H1 (cell line): ENCODE data around the gene FBXO11. TPM values are rescaled to one million over a fixed set of nuclear protein-coding genes. Genes with fewer than 3 reads are reported as not detected.

Experiments used
- CTCF ChIA-PET: fragments of 300-600 bp; sonication (Branson Sonifier 250); formaldehyde crosslinking; loops from one replicate; lab custom pipeline; 2021; ENCODE audit not compliant: partially characterized antibody; lab: Charles Lee
- POLR2A ChIA-PET: fragments of 300-600 bp; sonication (Branson Sonifier 250); formaldehyde crosslinking; loops from one replicate; lab custom pipeline; 2021; ENCODE audit warnings: inconsistent platforms; ENCODE audit not compliant: partially characterized antibody; lab: Charles Lee
- DNase-seq, 2 experiments: peaks; one replicate each; pipeline versions ENCODE4 v3.0.0 to v3.0.0-alpha.2; 2010 to 2022; ENCODE audit warnings: low spot score in 2 of 2, low read depth in 1 of 2, mixed read lengths in 1 of 2
- FAIRE-seq: peaks from 2 replicates; lab custom pipeline; 2011; peaks lifted over from hg19 to GRCh38; lab: Jason Lieb, UNC
- H2AFZ ChIP-seq: 2 replicates; pipeline ENCODE4 v1.8.1; 2012; ENCODE audit warnings: low read length, inconsistent platforms
- H2AK5ac ChIP-seq: 2 replicates; pipeline ENCODE4 v1.6.1; 2013; ENCODE audit warnings: low read depth, low read length
- H2BK120ac ChIP-seq: replicated peaks from 2 replicates; pipeline ENCODE3; 2013; ENCODE audit warnings: low read depth, low read length, inconsistent platforms
- H2BK12ac ChIP-seq: 2 replicates; pipeline ENCODE4 v1.6.1; 2013; ENCODE audit warnings: low read depth, low read length
- H2BK15ac ChIP-seq: 2 replicates; pipeline ENCODE4 v1.6.1; 2013; ENCODE audit warnings: low read length
- H2BK20ac ChIP-seq: 2 replicates; pipeline ENCODE4 v1.6.1; 2013; ENCODE audit warnings: low read length
- H2BK5ac ChIP-seq: 2 replicates; pipeline ENCODE4 v1.6.1; 2013; ENCODE audit warnings: low read depth, low read length
- H3K14ac ChIP-seq: 2 replicates; pipeline ENCODE4 v1.6.1; 2013; ENCODE audit warnings: inconsistent platforms; ENCODE audit not compliant: insufficient read length
- H3K18ac ChIP-seq: 2 replicates; pipeline ENCODE4 v1.6.1; 2013; ENCODE audit warnings: low read length; ENCODE audit errors: extremely low read depth
- H3K23ac ChIP-seq: 2 replicates; pipeline ENCODE4 v1.6.1; 2013; ENCODE audit warnings: inconsistent platforms; ENCODE audit not compliant: insufficient read length
- H3K23me2 ChIP-seq: 2 replicates; pipeline ENCODE4 v1.6.1; 2013; ENCODE audit warnings: low read depth, low read length
- H3K27ac ChIP-seq: 2 replicates; pipeline ENCODE4 v1.6.1; 2011; ENCODE audit warnings: low read depth, low read length, inconsistent platforms
- H3K27me3 ChIP-seq, 4 experiments: replicated peaks in 1 of 4; 1 replicate in 1 of 4; 2 replicates in 3 of 4; pipeline versions ENCODE4 v1.6.1 to v1.8.1; 2011 to 2013; ENCODE audit warnings: low read length in 3 of 4, mild to moderate bottlenecking in 3 of 4, inconsistent platforms in 2 of 4, mixed read lengths in 2 of 4, moderate library complexity in 1 of 4; ENCODE audit not compliant: control insufficient read depth in 3 of 4, insufficient read depth in 3 of 4; ENCODE audit errors: extremely low read depth in 1 of 4
- H3K36me3 ChIP-seq, 4 experiments: 2 replicates each; pipeline versions ENCODE4 v1.6.1 to v1.8.1; 2011 to 2013; ENCODE audit warnings: mild to moderate bottlenecking in 4 of 4, low read length in 3 of 4, moderate library complexity in 2 of 4, control low read depth in 1 of 4, inconsistent platforms in 1 of 4; ENCODE audit not compliant: insufficient read depth in 4 of 4, control insufficient read depth in 2 of 4
- H3K4ac ChIP-seq: replicated peaks from 2 replicates; pipeline ENCODE3; 2013; ENCODE audit warnings: low read length, low read depth, mixed read lengths, inconsistent platforms; ENCODE audit not compliant: insufficient read length
- H3K4me1 ChIP-seq, 4 experiments: replicated peaks in 1 of 4; 1 replicate in 1 of 4; 2 replicates in 3 of 4; pipeline versions ENCODE4 v1.6.1 to v1.8.1; 2011 to 2013; ENCODE audit warnings: low read length in 3 of 4, inconsistent platforms in 2 of 4, mixed read lengths in 1 of 4; ENCODE audit not compliant: insufficient read depth in 4 of 4, control insufficient read depth in 3 of 4
- H3K4me2 ChIP-seq, 2 experiments: 2 replicates each; pipeline versions ENCODE4 v1.6.1 to v1.8.1; 2011 to 2013; ENCODE audit warnings: low read depth in 2 of 2, low read length in 2 of 2, control low read depth in 1 of 2, inconsistent platforms in 1 of 2, mild to moderate bottlenecking in 1 of 2; ENCODE audit not compliant: insufficient read depth in 1 of 2
- H3K4me3 ChIP-seq, 4 experiments: fragments of 200-600, 300-600 bp in 1 of 4; sonication (generic), shearing (Covaris generic), sonication (Bioruptor Twin) in 1 of 4; 2 replicates each; pipeline versions ENCODE4 v1.5.1 to v1.8.1; 2011 to 2016; ENCODE audit warnings: low read length in 4 of 4, low read depth in 3 of 4, control low read depth in 2 of 4, inconsistent platforms in 2 of 4, mild to moderate bottlenecking in 2 of 4, mixed read lengths in 1 of 4, moderate library complexity in 1 of 4; ENCODE audit not compliant: insufficient read depth in 2 of 4; ENCODE audit errors: extremely low read depth in 1 of 4
- H3K56ac ChIP-seq: replicated peaks from 2 replicates; pipeline ENCODE3; 2013; ENCODE audit warnings: low read depth, mild to moderate bottlenecking, mixed read lengths, low read length, inconsistent platforms; ENCODE audit not compliant: insufficient read length
- H3K79me1 ChIP-seq: 2 replicates; pipeline ENCODE4 v1.6.1; 2013; ENCODE audit warnings: low read depth, low read length, control low read depth
- H3K79me2 ChIP-seq, 2 experiments: 2 replicates each; pipeline versions ENCODE4 v1.6.1 to v1.8.1; 2012 to 2013; ENCODE audit warnings: low read length in 2 of 2, mild to moderate bottlenecking in 2 of 2, inconsistent platforms in 1 of 2; ENCODE audit not compliant: insufficient read depth in 2 of 2, control insufficient read depth in 1 of 2
- H3K9ac ChIP-seq, 4 experiments: replicated peaks in 1 of 4; 1 replicate in 1 of 4; 2 replicates in 3 of 4; pipeline versions ENCODE4 v1.6.1 to v1.8.1; 2011 to 2013; ENCODE audit warnings: low read depth in 3 of 4, low read length in 3 of 4, control low read depth in 2 of 4, mild to moderate bottlenecking in 2 of 4, moderate library complexity in 2 of 4, inconsistent platforms in 1 of 4; ENCODE audit errors: extremely low read depth in 1 of 4
- H3K9me3 ChIP-seq, 2 experiments: 2 replicates each; pipeline versions ENCODE4 v1.6.1 to v1.8.1; 2012 to 2013; ENCODE audit warnings: mild to moderate bottlenecking in 2 of 2, moderate library complexity in 2 of 2, control low read depth in 1 of 2, inconsistent platforms in 1 of 2, low read depth in 1 of 2, low read length in 1 of 2, mixed read lengths in 1 of 2; ENCODE audit not compliant: insufficient read depth in 2 of 2
- H4K20me1 ChIP-seq, 2 experiments: replicated peaks in 1 of 2; 2 replicates each; pipeline versions ENCODE3 to v1.8.1; 2011 to 2013; ENCODE audit warnings: inconsistent platforms in 2 of 2, low read length in 2 of 2, mild to moderate bottlenecking in 1 of 2; ENCODE audit not compliant: insufficient read depth in 2 of 2, control insufficient read depth in 1 of 2
- H4K5ac ChIP-seq: 2 replicates; pipeline ENCODE4 v1.6.1; 2013; ENCODE audit warnings: low read length, low read depth, mixed read lengths, inconsistent platforms; ENCODE audit not compliant: insufficient read length
- H4K8ac ChIP-seq: 2 replicates; pipeline ENCODE4 v1.8.0; 2013; ENCODE audit warnings: mild to moderate bottlenecking, moderate library complexity, low read length, inconsistent platforms; ENCODE audit not compliant: insufficient read depth; ENCODE audit errors: extremely low read depth
- H4K91ac ChIP-seq: replicated peaks from 2 replicates; pipeline ENCODE3; 2013; ENCODE audit warnings: low read length, mixed read lengths, inconsistent platforms; ENCODE audit not compliant: insufficient read length
- ASH2L ChIP-seq: fragments of 200-600, 300-600 bp; sonication (generic); IDR thresholded peaks from one replicate; pipeline ENCODE4 v1.7.1; 2017; ENCODE audit warnings: low read length
- BCL11A ChIP-seq, 2 experiments: IDR thresholded peaks; one replicate each; pipeline ENCODE4 v1.6.1; 2011; ENCODE audit warnings: low read depth in 2 of 2, low read length in 2 of 2, mild to moderate bottlenecking in 2 of 2
- BRCA1 ChIP-seq: IDR thresholded peaks from 2 replicates; pipeline ENCODE4 v1.6.1; 2012; ENCODE audit warnings: low read depth, low read length, improper control_type of control experiment
- CHD1 ChIP-seq: IDR thresholded peaks from 2 replicates; pipeline ENCODE4 v1.6.1; 2012; ENCODE audit warnings: low read depth, low read length, improper control_type of control experiment
- HDAC2 ChIP-seq, 2 experiments: fragments of 300-600 bp in 1 of 2; sonication (generic) in 1 of 2; IDR thresholded peaks; 2 replicates each; pipeline ENCODE4 v1.6.1; 2011 to 2012; ENCODE audit warnings: low read depth in 2 of 2, low read length in 2 of 2, mild to moderate bottlenecking in 2 of 2, moderate library complexity in 2 of 2, borderline replicate concordance in 1 of 2, inconsistent platforms in 1 of 2
- POU5F1 ChIP-seq: IDR thresholded peaks from 2 replicates; pipeline ENCODE4 v1.6.1; 2011; ENCODE audit warnings: low read depth, mild to moderate bottlenecking, low read length, moderate library complexity
- RAD21 ChIP-seq, 2 experiments: IDR thresholded peaks in 1 of 2; conservative IDR thresholded peaks in 1 of 2; 2 replicates each; pipeline ENCODE4 v1.6.1; 2011; ENCODE audit warnings: low read depth in 2 of 2, low read length in 2 of 2, improper control_type of control experiment in 1 of 2, inconsistent platforms in 1 of 2, mild to moderate bottlenecking in 1 of 2, moderate library complexity in 1 of 2
- RFX5 ChIP-seq: IDR thresholded peaks from 2 replicates; pipeline ENCODE4 v1.6.1; 2011; ENCODE audit warnings: low read depth, low read length, improper control_type of control experiment, borderline replicate concordance
- WGBS, 2 experiments: shearing (Covaris generic) in 1 of 2; methylation state at CpG; one replicate each; pipeline versions ENCODE4 v1.1.6 to v1.1.7; 2013 to 2015; ENCODE audit warnings: low lambda C conversion rate in 2 of 2, mixed read lengths in 2 of 2, inconsistent platforms in 1 of 2, low coverage in 1 of 2, missing lambda C conversion rate in 1 of 2; ENCODE audit not compliant: insufficient replicate concordance in 2 of 2, insufficient coverage in 1 of 2, insufficient read length in 1 of 2; ENCODE audit errors: extremely low coverage in 1 of 2, missing lambda C conversion rate in 1 of 2; 5-methylcytosine and 5-hydroxymethylcytosine counted together
- polyA plus RNA-seq, 7 experiments: library from polyadenylated mRNA; depleted of rRNA in 3 of 7; stranded (reverse) in 5 of 7; unstranded in 2 of 7; fragments of >200 nt in 5 of 7; fragments of 200-250 nt in 2 of 7; gene quantifications; 1 replicate in 5 of 7; 2 replicates in 1 of 7; 4 replicates in 1 of 7; pipeline versions ENCODE4 v1.2.1 to v1.2.3, GENCODE V29; 2011 to 2013; ENCODE audit warnings: missing spikeins in 2 of 7, mixed read lengths in 2 of 7
- total RNA-seq: library from RNA; stranded (reverse); fragmentation: NEBNext Ultra II Directional; extraction: Animal tissue kit (Norgen Biotek cat#: 25700); gene quantifications from 2 replicates; pipeline ENCODE4 v1.2.1, GENCODE V29; 2021
- TF ChIP-seq, protein P1 (sequence below): IDR thresholded peaks from 2 replicates; pipeline ENCODE4 v1.6.1; 2011; ENCODE audit warnings: low read length, improper control_type of control experiment

FBXO11 gene
- total and polyA plus RNA-seq, 2 of the 8 experiments (the other 6 are each of a cell fraction or from before 2014, with no cell fraction given): 21.7 to 57.3 TPM

DNA sequence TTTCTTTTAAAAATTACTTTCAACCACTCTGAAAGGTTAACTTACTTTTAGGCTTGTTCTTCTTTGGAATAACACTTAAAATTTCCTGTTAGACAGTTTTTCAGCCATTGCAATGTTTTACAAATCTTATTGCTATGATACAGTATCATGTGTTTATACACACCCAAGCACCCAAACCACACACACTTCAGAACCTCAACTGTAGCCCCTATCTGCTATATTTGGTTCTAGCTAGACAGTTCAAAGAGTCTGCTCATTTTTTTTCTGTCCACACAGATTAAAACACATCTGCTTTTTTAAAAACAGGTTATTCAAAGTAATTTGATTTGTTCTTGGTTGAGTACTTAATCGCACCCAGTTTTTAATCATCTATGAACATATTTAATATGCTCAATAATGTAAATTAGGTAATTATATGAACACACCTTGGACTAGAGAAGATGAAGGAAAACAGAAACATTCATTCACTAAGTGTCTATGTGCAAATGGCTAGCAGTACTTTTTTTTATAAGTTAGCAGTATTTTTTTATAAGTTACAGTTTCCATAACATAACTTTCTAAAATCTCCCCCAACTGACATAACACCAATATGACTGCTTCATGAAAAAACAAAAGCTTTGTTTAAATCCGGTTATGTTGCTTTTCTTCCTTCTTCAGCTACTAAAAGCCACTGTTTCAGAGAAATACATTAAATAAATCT is 17.6 kb downstream of the FBXO11 start:
- DNase-seq (no peak), FAIRE-seq (no peak)
- Histone ChIP-seq H2BK20ac (no peak overlapping the region), H3K4ac (no peak overlapping the region), H3K14ac (no peak overlapping the region), H4K20me1 (peaks cover 6 to 9% of the 10 kb centered on the region in 2 experiments), H3K79me2 (peaks cover 3 to 97% of the 10 kb centered on the region in 2 experiments; a peak in 3 of 4 replicates), H3K23me2 (no peaks in the 10 kb centered on the region), H2BK15ac (no peak overlapping the region), H3K27ac (no peak overlapping the region), H4K5ac (no peak overlapping the region), H2BK120ac (no peak overlapping the region), H2BK5ac (no peak overlapping the region), H4K8ac (no peak overlapping the region), H3K56ac (no peak overlapping the region), H3K23ac (no peak overlapping the region), H3K18ac (no peak overlapping the region), H3K9ac (no peak overlapping the region), H3K4me2 (no peak overlapping the region), H3K36me3 (no peaks in the 10 kb centered on the region), H2AK5ac (no peak overlapping the region), H3K9me3 (no peaks in the 10 kb centered on the region), H3K27me3 (no peaks in the 10 kb centered on the region), H3K79me1 (peaks cover 3% of the 10 kb centered on the region; the same call in 1 of the 2 replicates), H2AFZ (no peak overlapping the region), H3K4me1 (peaks cover 0 to 7% (median 0%) of the 10 kb centered on the region in 4 experiments; a peak in 2 of 7 replicates), H2BK12ac (no peak overlapping the region), H4K91ac (no peak overlapping the region), H3K4me3 (no peak overlapping the region)
- POLR2A ChIA-PET: interaction anchor here (1.7 kb wide), 1 partner anchor 19 kb away, joined by 7 read pairs; no protein-coding TSS in a partner anchor
- CTCF ChIA-PET: interaction anchor here (0.8 kb wide), 1 partner anchor 13 kb away, joined by 3 read pairs; no protein-coding TSS in a partner anchor
- 85% methylated on average over 2 of the region's 2 CpGs; no CpG with 5 or more reads in 1 of the 2 experiments for WGBS, 2 experiments
- TF ChIP-seq, protein P1, sequence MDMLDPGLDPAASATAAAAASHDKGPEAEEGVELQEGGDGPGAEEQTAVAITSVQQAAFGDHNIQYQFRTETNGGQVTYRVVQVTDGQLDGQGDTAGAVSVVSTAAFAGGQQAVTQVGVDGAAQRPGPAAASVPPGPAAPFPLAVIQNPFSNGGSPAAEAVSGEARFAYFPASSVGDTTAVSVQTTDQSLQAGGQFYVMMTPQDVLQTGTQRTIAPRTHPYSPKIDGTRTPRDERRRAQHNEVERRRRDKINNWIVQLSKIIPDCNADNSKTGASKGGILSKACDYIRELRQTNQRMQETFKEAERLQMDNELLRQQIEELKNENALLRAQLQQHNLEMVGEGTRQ: no peak
- no peak for TF ChIP-seq POU5F1
- no peak for TF ChIP-seq CHD1
- TF ChIP-seq BCL11A (IDR thresholded peaks at IDR 0.05; ENCODE audit: low read depth in 2 of 2, low read length in 2 of 2): no peak
- no peak for TF ChIP-seq ASH2L
- TF ChIP-seq RFX5: no peak
- TF ChIP-seq HDAC2 (IDR thresholded peaks at IDR 0.05; ENCODE audit: borderline replicate concordance in 1 of 2, low read depth in 2 of 2, low read length in 2 of 2): no peak
- no peak for TF ChIP-seq RAD21 (IDR thresholded peaks at IDR 0.05 in 1 of 2, conservative IDR thresholded peaks at IDR 0.05 in 1 of 2; ENCODE audit: low read depth in 2 of 2, low read length in 2 of 2)
- TF ChIP-seq BRCA1: no peak
